Measurements from ENCODE around the gene VWA5B2. TPM values are rescaled to one million over a fixed set of nuclear protein-coding genes. Genes with fewer than 3 reads are reported as not detected.

VWA5B2 gene
- total and polyA plus RNA-seq, 9 of the 15 experiments (the other 6 are each of a cell fraction or from before 2014, with no cell fraction given): 0.04 TPM; not detected in 8

DNA sequence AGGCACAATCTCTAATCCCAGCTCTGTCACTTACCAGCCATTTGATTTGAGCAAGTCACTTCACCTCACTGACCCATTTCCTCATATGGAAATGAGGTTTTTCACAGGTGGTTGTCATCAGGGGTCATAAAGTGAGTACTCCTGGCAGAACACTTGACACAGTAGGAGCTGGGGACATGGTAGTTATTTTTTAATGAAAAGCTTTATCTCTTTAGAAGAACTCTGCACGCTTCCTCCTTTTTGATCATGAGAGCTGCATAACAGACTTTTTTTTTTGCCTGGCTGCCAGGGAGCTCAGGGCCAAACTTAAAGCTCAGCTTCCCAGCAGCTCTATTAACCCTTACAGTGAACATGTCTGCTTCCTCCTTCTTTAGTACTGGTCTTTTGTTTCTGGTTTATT is 8.4 kb downstream of the VWA5B2 start:
- WGBS (ENCODE audit: insufficient coverage, low coverage, missing lambda C conversion rate): 8% methylated on average over 1 of the region's 1 CpG
- no peak for FAIRE-seq
- ATAC-seq: no peak
- TF ChIP-seq ZNF184 (CRISPR knock-in tag; IDR thresholded peaks at IDR 0.05) (no peak), SAP30 (IDR thresholded peaks at IDR 0.05; ENCODE audit: borderline replicate concordance, insufficient read depth, low read depth, low read length, poor library complexity, severe bottlenecking) (no peak), EP400 (IDR thresholded peaks at IDR 0.05) (no peak), C11orf30 (IDR thresholded peaks at IDR 0.05; ENCODE audit: low read depth) (no peak), NELFE (IDR thresholded peaks at IDR 0.05; ENCODE audit: insufficient read depth, insufficient read length) (no peak), ZNF696 (CRISPR knock-in tag; conservative IDR thresholded peaks at IDR 0.05) (no peak), TCFL5 (CRISPR knock-in tag; conservative IDR thresholded peaks at IDR 0.05) (no peak), HDAC8 (tag; IDR thresholded peaks at IDR 0.05) (no peak)
- TF ChIP-seq, protein P1, sequence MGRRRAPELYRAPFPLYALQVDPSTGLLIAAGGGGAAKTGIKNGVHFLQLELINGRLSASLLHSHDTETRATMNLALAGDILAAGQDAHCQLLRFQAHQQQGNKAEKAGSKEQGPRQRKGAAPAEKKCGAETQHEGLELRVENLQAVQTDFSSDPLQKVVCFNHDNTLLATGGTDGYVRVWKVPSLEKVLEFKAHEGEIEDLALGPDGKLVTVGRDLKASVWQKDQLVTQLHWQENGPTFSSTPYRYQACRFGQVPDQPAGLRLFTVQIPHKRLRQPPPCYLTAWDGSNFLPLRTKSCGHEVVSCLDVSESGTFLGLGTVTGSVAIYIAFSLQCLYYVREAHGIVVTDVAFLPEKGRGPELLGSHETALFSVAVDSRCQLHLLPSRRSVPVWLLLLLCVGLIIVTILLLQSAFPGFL (CRISPR knock-in tag; IDR thresholded peaks at IDR 0.05): no peak
- TF ChIP-seq, protein P2, sequence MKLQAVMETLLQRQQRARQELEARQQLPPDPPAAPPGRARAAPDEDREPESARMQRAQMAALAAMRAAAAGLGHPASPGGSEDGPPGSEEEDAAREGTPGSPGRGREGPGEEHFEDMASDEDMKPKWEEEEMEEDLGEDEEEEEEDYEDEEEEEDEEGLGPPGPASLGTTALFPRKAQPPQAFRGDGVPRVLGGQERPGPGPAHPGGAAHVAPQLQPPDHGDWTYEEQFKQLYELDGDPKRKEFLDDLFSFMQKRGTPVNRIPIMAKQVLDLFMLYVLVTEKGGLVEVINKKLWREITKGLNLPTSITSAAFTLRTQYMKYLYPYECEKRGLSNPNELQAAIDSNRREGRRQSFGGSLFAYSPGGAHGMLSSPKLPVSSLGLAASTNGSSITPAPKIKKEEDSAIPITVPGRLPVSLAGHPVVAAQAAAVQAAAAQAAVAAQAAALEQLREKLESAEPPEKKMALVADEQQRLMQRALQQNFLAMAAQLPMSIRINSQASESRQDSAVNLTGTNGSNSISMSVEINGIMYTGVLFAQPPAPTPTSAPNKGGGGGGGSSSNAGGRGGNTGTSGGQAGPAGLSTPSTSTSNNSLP (IDR thresholded peaks at IDR 0.05; ENCODE audit: borderline replicate concordance, low read depth, low read length): no peak
- TF ChIP-seq, protein P3, sequence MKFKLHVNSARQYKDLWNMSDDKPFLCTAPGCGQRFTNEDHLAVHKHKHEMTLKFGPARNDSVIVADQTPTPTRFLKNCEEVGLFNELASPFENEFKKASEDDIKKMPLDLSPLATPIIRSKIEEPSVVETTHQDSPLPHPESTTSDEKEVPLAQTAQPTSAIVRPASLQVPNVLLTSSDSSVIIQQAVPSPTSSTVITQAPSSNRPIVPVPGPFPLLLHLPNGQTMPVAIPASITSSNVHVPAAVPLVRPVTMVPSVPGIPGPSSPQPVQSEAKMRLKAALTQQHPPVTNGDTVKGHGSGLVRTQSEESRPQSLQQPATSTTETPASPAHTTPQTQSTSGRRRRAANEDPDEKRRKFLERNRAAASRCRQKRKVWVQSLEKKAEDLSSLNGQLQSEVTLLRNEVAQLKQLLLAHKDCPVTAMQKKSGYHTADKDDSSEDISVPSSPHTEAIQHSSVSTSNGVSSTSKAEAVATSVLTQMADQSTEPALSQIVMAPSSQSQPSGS (CRISPR knock-in tag; IDR thresholded peaks at IDR 0.05): no peak
- TF ChIP-seq, protein P4, sequence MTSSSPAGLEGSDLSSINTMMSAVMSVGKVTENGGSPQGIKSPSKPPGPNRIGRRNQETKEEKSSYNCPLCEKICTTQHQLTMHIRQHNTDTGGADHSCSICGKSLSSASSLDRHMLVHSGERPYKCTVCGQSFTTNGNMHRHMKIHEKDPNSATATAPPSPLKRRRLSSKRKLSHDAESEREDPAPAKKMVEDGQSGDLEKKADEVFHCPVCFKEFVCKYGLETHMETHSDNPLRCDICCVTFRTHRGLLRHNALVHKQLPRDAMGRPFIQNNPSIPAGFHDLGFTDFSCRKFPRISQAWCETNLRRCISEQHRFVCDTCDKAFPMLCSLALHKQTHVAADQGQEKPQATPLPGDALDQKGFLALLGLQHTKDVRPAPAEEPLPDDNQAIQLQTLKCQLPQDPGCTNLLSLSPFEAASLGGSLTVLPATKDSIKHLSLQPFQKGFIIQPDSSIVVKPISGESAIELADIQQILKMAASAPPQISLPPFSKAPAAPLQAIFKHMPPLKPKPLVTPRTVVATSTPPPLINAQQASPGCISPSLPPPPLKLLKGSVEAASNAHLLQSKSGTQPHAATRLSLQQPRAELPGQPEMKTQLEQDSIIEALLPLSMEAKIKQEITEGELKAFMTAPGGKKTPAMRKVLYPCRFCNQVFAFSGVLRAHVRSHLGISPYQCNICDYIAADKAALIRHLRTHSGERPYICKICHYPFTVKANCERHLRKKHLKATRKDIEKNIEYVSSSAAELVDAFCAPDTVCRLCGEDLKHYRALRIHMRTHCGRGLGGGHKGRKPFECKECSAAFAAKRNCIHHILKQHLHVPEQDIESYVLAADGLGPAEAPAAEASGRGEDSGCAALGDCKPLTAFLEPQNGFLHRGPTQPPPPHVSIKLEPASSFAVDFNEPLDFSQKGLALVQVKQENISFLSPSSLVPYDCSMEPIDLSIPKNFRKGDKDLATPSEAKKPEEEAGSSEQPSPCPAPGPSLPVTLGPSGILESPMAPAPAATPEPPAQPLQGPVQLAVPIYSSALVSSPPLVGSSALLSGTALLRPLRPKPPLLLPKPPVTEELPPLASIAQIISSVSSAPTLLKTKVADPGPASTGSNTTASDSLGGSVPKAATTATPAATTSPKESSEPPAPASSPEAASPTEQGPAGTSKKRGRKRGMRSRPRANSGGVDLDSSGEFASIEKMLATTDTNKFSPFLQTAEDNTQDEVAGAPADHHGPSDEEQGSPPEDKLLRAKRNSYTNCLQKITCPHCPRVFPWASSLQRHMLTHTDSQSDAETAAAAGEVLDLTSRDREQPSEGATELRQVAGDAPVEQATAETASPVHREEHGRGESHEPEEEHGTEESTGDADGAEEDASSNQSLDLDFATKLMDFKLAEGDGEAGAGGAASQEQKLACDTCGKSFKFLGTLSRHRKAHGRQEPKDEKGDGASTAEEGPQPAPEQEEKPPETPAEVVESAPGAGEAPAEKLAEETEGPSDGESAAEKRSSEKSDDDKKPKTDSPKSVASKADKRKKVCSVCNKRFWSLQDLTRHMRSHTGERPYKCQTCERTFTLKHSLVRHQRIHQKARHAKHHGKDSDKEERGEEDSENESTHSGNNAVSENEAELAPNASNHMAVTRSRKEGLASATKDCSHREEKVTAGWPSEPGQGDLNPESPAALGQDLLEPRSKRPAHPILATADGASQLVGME (CRISPR knock-in tag; IDR thresholded peaks at IDR 0.05): no peak

More for the DNA sequence above, 8.4 kb downstream of the VWA5B2 start:
- H3K9me1 ChIP-seq (ENCODE audit: control insufficient read depth, insufficient read depth, low read length): no peaks in the 10 kb centered on the region
- H3K27me3 ChIP-seq (ENCODE audit: control insufficient read depth in 2 of 2, insufficient read depth in 2 of 2, low read length in 2 of 2): peaks cover 3 to 30% of the 10 kb centered on the region in 2 experiments; a peak in 4 of 5 replicates
- H3K9ac ChIP-seq (ENCODE audit: insufficient read depth in 1 of 2, low read depth in 2 of 2, low read length in 2 of 2): no peak overlapping the region
- no TSS peak for BruUV-seq (replicated peaks)
- H3K9me3 ChIP-seq (replicated peaks; ENCODE audit: control insufficient read depth, insufficient read depth, low read depth, low read length): no peaks in the 10 kb centered on the region
- peaks cover 0 to 32% of the 10 kb centered on the region in 2 experiments; a peak in 3 of 5 replicates for H3K4me1 ChIP-seq (replicated peaks in 1 of 2; ENCODE audit: control insufficient read depth in 2 of 2, insufficient read depth in 2 of 2, low read length in 2 of 2)
- intact Hi-C loops (cut with micrococcal nuclease): no loop called here
- H2AFZ ChIP-seq (ENCODE audit: low read depth, low read length): no peak overlapping the region
- peaks cover 9% of the 10 kb centered on the region; the same call in 2 of the 3 replicates for H3K36me3 ChIP-seq (ENCODE audit: control insufficient read depth, insufficient read depth, low read length)
- H3K4me3 ChIP-seq: no peak overlapping the region
- CTCF ChIA-PET (ENCODE audit: low intra/inter-chr PET ratio): no interaction called here
- H3K79me2 ChIP-seq (ENCODE audit: control insufficient read depth, insufficient read depth, low read length): no peaks in the 10 kb centered on the region
- in situ Hi-C loops (cut with MboI): no loop called here
- no peak overlapping the region for H3K4me2 ChIP-seq (ENCODE audit: insufficient read depth, low read length)
- DNase-seq (ENCODE audit: extremely low read depth in 1 of 4, low spot score in 3 of 4): no peak
- no peak overlapping the region for H3K27ac ChIP-seq (ENCODE audit: extremely low read depth, low read depth, low read length)
- peaks cover 24% of the 10 kb centered on the region for H4K20me1 ChIP-seq (replicated peaks; ENCODE audit: control insufficient read depth, insufficient read depth, low read length)
- POLR2A ChIA-PET: interaction anchor here (0.7 to 1.0 kb wide), 2 partner anchors 10 kb away, joined by 3 to 5 read pairs; no protein-coding TSS in a partner anchor

All from K562 (cell line).